ENCODE results near the gene TOX3. TPM values are rescaled to one million over a fixed set of nuclear protein-coding genes. Genes with fewer than 3 reads are reported as not detected.

TOX3 gene
- total RNA-seq, 4 donors from 2014 or later: 0.12 to 4.8 (median 2.0) TPM; not detected in 1

- Histone ChIP-seq H3K27ac (no peak overlapping the region), H3K4me1 (no peaks in the 10 kb centered on the region), H3K36me3 (no peaks in the 10 kb centered on the region), H3K9me3 (no peaks in the 10 kb centered on the region), H3K27me3 (peaks cover 21% of the 10 kb centered on the region), H3K4me3 (no peak overlapping the region)
- ATAC-seq: no peak
- no peak for TF ChIP-seq EP300 (IDR thresholded peaks at IDR 0.05)
- TF ChIP-seq POLR2AphosphoS5 (IDR thresholded peaks at IDR 0.05): no peak
- no peak for TF ChIP-seq CTCF (IDR thresholded peaks at IDR 0.05)
- WGBS, 2 donors (ENCODE audit: low coverage in 1 of 2): 68 to 82% methylated on average over 4 to 6 of the region's 6 CpGs
These were observed 10.3 kb upstream of the TOX3 start for GRCh38 chr16:52557236-52557635.

GRCh38 chr16:52556083-52556482 is 9.1 kb upstream of the TOX3 start:
- Histone ChIP-seq H3K4me3 (no peak overlapping the region), H3K9me3 (no peaks in the 10 kb centered on the region), H3K27ac (no peak overlapping the region), H3K27me3 (peaks cover 16% of the 10 kb centered on the region), H3K36me3 (no peaks in the 10 kb centered on the region), H3K4me1 (no peaks in the 10 kb centered on the region)
- WGBS, 2 donors (ENCODE audit: low coverage in 1 of 2): 100% methylated on average over 1 of the region's 1 CpG; no CpG with 5 or more reads in 1 of the 2 donors
- TF ChIP-seq EP300 (IDR thresholded peaks at IDR 0.05) (no peak), POLR2AphosphoS5 (IDR thresholded peaks at IDR 0.05) (no peak), POLR2A (IDR thresholded peaks at IDR 0.05) (no peak), CTCF (IDR thresholded peaks at IDR 0.05) (no peak)
- ATAC-seq: no peak

- Histone ChIP-seq H3K4me3 (no peak overlapping the region), H3K27me3 (peaks cover 16% of the 10 kb centered on the region), H3K27ac (no peak overlapping the region), H3K9me3 (no peaks in the 10 kb centered on the region), H3K4me1 (no peaks in the 10 kb centered on the region), H3K36me3 (no peaks in the 10 kb centered on the region)
- TF ChIP-seq POLR2A (IDR thresholded peaks at IDR 0.05) (no peak), POLR2AphosphoS5 (IDR thresholded peaks at IDR 0.05) (no peak), EP300 (IDR thresholded peaks at IDR 0.05) (no peak), CTCF (IDR thresholded peaks at IDR 0.05) (no peak)
- no peak for ATAC-seq
These were observed 8.6 kb upstream of the TOX3 start for GRCh38 chr16:52555572-52555971.

GRCh38 chr16:52554334-52554733 is 7.4 kb upstream of the TOX3 start:
- H3K9me3 ChIP-seq: no peaks in the 10 kb centered on the region
- no peak for ATAC-seq
- TF ChIP-seq POLR2AphosphoS5 (IDR thresholded peaks at IDR 0.05) (no peak), EP300 (IDR thresholded peaks at IDR 0.05) (no peak), CTCF (IDR thresholded peaks at IDR 0.05) (no peak), POLR2A (IDR thresholded peaks at IDR 0.05) (no peak)
- no peaks in the 10 kb centered on the region for H3K36me3 ChIP-seq
- no peaks in the 10 kb centered on the region for H3K4me1 ChIP-seq
- WGBS, 2 donors (ENCODE audit: low coverage in 1 of 2): 36 to 40% methylated on average over 1 of the region's 1 CpG
- H3K4me3 ChIP-seq: no peak overlapping the region
- H3K27ac ChIP-seq: no peak overlapping the region
- H3K27me3 ChIP-seq: peaks cover 24% of the 10 kb centered on the region

- no peaks in the 10 kb centered on the region for H3K4me1 ChIP-seq
- ATAC-seq: no peak
- H3K4me3 ChIP-seq: no peak overlapping the region
- no peaks in the 10 kb centered on the region for H3K9me3 ChIP-seq
- peaks cover 32% of the 10 kb centered on the region for H3K27me3 ChIP-seq
- H3K36me3 ChIP-seq: no peaks in the 10 kb centered on the region
- no peak overlapping the region for H3K27ac ChIP-seq
- WGBS, 2 donors (ENCODE audit: low coverage in 1 of 2): 87 to 88% methylated on average over 2 of the region's 2 CpGs
- no peak for TF ChIP-seq CTCF (IDR thresholded peaks at IDR 0.05)
- TF ChIP-seq EP300 (IDR thresholded peaks at IDR 0.05): no peak
- TF ChIP-seq POLR2AphosphoS5 (IDR thresholded peaks at IDR 0.05): no peak
- TF ChIP-seq POLR2A (IDR thresholded peaks at IDR 0.05): no peak
These were observed 6.4 kb upstream of the TOX3 start for GRCh38 chr16:52553322-52553721.

Data from gastroesophageal sphincter (tissue), 4 donors.